ENCODE results near the gene ZNF385A. TPM values are rescaled to one million over a fixed set of nuclear protein-coding genes. Genes with fewer than 3 reads are reported as not detected.
A peak's percentile ranks its signal among the peaks of the same experiment; 100 is the strongest.

Gene ZNF385A, protein sequence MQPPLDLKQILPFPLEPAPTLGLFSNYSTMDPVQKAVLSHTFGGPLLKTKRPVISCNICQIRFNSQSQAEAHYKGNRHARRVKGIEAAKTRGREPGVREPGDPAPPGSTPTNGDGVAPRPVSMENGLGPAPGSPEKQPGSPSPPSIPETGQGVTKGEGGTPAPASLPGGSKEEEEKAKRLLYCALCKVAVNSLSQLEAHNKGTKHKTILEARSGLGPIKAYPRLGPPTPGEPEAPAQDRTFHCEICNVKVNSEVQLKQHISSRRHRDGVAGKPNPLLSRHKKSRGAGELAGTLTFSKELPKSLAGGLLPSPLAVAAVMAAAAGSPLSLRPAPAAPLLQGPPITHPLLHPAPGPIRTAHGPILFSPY
- total RNA-seq (2014; rRNA removed): 2.6 and 3.7 TPM in 2 replicates
- polyA plus RNA-seq (2012): 6.2 TPM

GRCh38 chr12:54384591-54385041, at the start of gene ZNF385A:
ZNF385A (minus strand) TSS chr12:54384733; CDS start chr12:54384514, 219 bp downstream.
- no peak for DNase-seq (ENCODE audit: low read depth)

DNA sequence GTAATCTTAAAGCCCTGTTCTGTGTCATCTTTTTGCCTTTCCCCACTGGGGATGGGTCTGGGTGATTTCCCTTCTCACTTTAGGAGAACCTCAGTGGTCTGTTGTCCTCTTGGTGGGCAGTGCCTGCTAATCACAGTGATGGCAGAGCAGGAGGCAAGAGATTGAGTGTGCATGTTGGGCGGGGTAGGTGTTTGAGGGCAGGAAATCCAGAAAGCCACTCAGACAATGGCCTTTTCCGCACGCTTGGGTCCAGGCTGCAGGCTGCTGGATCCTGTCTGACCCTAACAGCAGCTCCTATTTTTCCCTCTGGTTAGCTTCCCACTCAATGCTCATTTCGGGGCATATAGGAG, 48.3 kb upstream of the ZNF385A start:
- no peak for DNase-seq (ENCODE audit: low read depth)

GRCh38 chr12:54431911-54432814, 47.6 kb upstream of the ZNF385A start:
- peak; percentile 86 for DNase-seq (ENCODE audit: low read depth)

- no peak for DNase-seq (ENCODE audit: low read depth)
These were observed 46.0 kb upstream of the ZNF385A start for GRCh38 chr12:54430471-54431069.

DNA sequence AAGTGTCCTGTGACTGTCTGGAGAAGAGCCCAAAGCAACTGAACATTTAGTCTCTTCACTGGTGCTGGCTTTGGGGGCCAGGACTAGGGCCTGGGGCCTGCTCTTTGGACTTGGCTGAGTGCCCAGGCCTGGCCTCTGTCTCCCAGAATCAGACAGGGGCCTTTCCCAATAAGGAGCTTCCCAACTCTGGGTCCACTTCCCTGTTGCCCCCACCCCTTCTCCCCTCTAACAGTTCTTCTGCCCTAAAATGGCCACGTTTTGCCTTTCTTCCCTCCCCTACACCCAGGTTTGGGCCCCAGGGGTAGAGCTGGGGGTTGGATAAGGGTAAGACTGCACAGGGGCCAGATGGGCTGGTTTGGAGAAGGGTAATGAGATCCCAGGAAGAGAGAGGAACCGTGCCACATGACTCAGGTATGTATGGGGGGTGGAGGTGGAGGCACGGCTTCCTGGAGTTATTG, 44.5 kb upstream of the ZNF385A start:
- DNase-seq (ENCODE audit: low read depth): no peak

DNA sequence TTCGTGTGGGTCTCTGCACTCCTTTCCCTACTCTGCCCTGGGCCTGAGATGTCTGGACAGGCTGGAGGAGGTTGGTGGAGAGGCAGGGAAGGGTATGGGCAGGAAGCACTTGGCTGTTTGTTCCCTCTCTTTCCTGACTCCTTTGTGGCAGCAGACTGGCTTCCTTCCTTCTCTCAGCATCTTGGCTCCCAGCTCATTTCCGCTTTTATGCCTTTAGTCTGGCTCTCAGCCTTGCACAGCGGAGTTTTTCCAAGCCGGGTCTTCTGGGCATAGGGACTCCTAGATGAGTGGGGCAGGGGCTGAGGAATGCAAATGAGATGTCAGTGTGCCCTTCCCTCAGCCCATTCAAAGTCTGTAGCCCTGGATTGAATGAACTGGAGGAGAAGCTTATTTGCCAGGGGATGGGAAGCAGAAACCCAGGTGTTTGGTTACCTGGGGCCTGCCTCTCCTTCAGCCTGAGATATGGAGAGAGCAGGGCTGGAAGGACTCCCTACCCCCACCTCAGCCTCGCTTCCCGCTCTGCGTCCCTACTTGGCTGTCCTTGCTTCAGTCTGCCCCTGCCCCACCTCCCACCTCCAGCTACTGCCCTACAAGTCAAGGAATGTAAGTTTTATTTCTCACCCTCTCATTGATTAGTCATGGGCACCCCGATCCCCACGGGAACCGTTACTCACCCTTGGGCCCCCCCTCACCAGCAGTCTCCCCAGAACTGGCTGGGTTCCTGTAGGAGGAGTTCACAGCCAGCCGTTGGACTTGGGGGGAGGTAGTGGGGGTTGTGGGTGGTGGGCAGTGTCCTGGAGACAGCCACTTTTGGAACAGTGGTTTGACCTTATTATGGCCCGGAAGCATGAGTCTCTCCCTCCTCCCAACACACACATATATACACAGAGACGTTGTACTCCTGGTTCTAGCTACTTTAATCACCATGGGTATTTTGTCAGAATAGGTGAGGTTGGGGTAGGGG, 43.8 kb upstream of the ZNF385A start:
- DNase-seq (ENCODE audit: low read depth): peak; percentile 95

DNA sequence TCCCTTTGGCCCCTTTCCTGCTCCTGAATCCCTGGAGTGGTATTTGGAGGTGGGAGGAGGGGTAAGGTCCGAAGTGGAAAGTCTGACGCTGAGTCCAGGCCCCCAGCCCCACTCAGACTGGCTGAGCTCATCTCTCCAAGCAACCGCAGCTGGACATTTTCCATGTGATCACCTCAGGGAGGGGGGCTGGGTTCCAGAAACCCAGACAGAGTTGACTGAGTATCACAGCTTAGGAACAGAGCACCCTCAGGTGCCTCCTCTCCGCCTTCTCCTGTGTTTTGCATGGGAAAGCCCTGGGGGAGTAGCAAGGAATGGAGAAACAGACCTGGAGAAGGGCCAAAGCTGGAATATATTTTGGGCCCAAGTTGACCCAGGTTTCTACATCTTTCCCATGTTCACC, 42.6 kb upstream of the ZNF385A start:
- no peak for DNase-seq (ENCODE audit: low read depth)

- no peak for DNase-seq (ENCODE audit: low read depth)
These were observed 42.2 kb upstream of the ZNF385A start for GRCh38 chr12:54426690-54427089.

- DNase-seq (ENCODE audit: low read depth): no peak
These were observed 41.2 kb upstream of the ZNF385A start for GRCh38 chr12:54425702-54426101.

GRCh38 chr12:54424224-54424623, 39.7 kb upstream of the ZNF385A start:
- DNase-seq (ENCODE audit: low read depth): no peak

DNA sequence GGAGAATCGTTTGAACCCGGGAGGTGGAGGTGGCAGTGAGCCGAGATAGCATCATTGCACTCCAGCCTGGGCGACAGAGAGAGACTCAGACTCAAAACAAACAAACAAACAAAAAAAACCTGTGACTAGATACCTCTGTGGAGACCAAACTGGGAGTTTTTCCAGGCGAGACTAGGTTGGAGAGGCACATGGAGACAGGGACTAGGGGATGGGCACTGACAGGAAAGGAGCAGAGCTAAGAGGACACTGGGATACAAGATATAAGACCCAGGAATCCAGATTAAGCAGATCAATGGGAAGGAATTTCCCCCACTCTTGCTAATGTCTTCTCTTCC, 39.2 kb upstream of the ZNF385A start:
- DNase-seq (ENCODE audit: low read depth): no peak

DNA sequence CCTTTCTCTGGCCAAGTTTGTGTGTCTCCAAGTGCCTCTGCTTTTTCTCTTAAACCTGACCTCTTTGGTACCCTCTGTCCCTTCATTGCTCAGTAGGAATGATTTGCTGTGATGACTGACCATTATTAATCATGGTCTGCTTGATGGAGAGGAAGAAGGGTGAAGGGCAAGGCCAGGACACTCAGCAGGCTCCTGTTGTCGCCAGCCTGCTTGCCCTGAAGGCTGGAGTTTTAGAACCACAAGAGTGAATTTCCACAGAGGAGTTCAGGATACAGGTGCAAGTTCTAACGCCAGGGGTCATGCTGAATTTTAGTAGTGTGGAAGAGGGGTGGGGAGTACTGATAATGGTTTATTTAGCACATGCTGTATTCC, 37.3 kb upstream of the ZNF385A start:
- no peak for DNase-seq (ENCODE audit: low read depth)

- DNase-seq (ENCODE audit: low read depth): peak; percentile 72
These were observed 36.8 kb upstream of the ZNF385A start for GRCh38 chr12:54421175-54421878.

DNA sequence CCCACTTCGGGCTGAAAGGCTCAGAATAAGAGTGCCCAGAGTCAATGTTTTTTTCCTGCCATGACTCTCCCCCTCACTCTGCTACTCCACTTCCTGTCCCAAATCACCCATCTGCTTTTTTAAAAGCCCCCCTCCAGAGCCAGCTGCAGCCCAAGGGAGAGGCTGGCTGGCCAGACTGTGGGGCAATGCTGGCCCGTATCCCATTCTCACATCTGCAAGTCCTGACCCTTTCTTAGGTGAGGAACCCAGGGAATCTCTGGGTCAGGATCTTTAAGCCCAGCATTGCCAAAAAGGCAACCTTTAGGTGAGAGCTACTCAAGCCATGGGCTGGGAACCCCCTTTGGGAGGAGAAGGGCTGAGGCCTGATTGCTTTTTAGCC, 36.2 kb upstream of the ZNF385A start:
- DNase-seq (ENCODE audit: low read depth): peak; percentile 42

DNA sequence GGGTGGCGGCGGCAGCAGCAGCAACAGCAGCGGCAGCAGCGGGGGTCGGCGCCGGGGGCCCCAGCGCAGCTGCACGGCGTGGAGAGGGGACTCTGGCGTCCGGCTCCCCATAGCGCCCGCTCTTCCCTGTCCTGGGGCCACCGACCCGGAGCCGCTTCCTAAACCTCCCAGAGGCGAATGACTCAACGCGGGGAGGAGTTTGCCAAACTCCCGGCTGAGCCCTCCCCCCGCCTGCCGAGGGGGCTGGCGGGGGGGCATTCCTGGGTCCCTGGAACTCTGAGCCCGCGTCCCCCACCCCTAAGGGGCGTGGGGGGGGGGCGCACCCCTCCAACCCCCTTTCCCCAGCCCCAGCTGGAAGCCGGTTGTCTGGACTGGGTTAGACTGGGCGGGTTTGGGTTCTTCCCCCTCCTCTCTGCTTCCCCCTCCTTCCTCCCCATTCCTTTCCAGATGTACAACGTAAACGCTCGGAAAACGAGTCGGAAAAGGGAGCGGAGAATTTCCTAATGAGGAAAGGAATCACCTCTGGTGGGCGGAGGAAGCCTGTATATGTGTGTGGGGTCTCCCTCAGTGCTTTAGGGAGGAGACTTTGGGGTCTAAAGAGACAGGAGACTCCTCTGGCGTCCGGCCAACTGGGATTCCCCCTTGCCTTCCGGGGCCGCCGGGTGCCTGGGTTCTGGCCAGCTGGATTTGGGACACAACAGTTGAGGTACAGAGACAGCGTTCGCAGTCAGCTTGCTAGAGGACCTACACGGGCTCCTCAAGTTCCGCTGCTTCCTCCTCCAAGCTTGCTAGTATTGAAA, 34.8 kb upstream of the ZNF385A start, which contains the start of gene ITGA5:
Gene ITGA5 (minus strand): TSS at position 179 of the 800 bp plus-strand sequence. CDS start 68 bp downstream, at position 111.
- peak; percentile 77 for DNase-seq (ENCODE audit: low read depth)

DNA sequence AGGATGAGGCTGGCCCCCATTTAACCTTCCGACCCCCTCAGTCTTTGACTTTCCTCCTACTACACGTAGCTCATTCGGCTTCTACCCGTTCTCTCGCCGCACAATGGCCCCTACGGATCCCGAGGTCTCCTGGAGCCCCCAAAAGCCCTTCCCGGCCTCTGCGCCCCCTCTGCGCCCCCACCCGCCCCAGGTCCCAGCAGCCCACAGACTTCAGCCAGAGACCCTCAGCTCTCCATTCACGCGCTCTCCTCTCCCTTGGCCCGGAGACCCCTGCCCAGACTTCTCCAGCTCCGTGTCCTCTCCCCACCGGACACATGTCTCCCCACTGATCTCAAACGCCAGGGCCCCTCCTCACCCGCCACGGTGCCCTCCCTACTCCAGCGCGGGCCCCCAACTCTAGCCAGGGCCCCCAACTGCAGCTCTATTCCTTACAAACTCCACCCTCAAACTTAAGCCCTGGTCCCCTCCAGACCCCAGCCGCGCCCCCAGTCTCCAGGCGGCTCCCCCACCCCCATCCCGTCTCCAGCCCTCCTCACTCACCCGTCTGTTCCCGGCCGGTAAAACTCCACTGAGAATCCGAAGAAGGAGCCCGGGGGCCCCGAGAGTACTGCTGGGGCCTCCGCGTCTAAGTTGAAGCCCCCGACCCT, 34.0 kb upstream of the ZNF385A start:
- no peak for DNase-seq (ENCODE audit: low read depth)

DNA sequence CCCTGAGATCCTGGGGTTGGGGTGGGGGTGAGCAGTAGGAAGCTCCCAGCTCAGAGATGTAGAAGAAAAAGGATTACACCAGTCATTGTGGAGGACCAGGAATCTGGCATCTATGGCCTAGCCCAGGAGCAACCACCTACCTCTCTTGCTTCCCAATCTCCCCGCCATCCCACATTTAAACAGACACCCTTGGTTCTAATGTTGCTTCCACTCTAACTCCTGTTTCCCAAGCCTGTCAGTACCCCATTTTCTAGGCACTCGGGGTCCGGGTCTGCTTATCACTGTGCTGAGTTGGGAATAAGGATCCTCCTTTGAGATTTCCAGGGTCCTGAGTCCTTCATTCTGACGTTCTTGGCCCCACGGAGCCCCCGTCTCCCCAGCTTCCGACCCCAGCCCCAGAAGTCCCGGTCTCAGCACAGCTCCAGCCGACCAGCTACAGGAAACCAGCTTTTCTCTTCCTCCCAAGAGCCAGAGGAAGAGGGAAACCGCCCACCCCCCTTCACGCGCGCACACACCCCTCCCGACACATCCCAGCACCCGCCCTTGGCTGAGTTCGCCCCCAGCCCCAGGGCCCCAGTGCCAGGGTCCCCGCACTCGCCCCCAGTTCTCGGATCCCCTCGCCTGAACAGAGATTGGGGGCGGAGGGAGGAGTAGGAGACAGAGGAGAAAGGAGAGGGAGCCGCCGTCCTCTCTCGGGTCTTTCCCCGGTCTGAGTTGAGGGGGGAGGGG, 33.3 kb upstream of the ZNF385A start:
- no peak for DNase-seq (ENCODE audit: low read depth)

Data from LHCN-M2 (cell line).